Muscle of leg (tissue), 11 donors: ENCODE measurements around the gene AUTS2. TPM values are rescaled to one million over a fixed set of nuclear protein-coding genes. Genes with fewer than 3 reads are reported as not detected.

Source experiments
- DNase-seq: peaks from one replicate; pipeline ENCODE4 v3.0.0; 2013
- H3K27ac ChIP-seq: one replicate; pipeline ENCODE4 v1.5.1; 2013; ENCODE audit warnings: mild to moderate bottlenecking, low read length, control low read depth
- H3K27me3 ChIP-seq: one replicate; pipeline ENCODE4 v1.6.1; 2013; ENCODE audit warnings: low read length; ENCODE audit not compliant: control insufficient read depth, insufficient read depth
- H3K36me3 ChIP-seq: one replicate; pipeline ENCODE4 v1.6.1; 2013; ENCODE audit warnings: low read length; ENCODE audit not compliant: control insufficient read depth, insufficient read depth
- H3K4me1 ChIP-seq: one replicate; pipeline ENCODE4 v1.6.1; 2013; ENCODE audit warnings: low read length; ENCODE audit not compliant: control insufficient read depth, insufficient read depth
- H3K4me3 ChIP-seq: one replicate; pipeline ENCODE4 v1.5.1; 2013; ENCODE audit warnings: low read length, control low read depth
- H3K9me3 ChIP-seq: replicated peaks from 2 replicates; pipeline ENCODE4 v1.6.1; 2013; ENCODE audit warnings: low read depth, low read length; ENCODE audit not compliant: control insufficient read depth
- WGBS: methylation state at CpG from one replicate; pipeline ENCODE4 v1.1.5; 2013; ENCODE audit warnings: missing lambda C conversion rate; ENCODE audit not compliant: insufficient coverage; 5-methylcytosine and 5-hydroxymethylcytosine counted together
- polyA plus RNA-seq, 8 donors: library from polyadenylated mRNA; unstranded; fragments of 120-200 nt; gene quantifications; one replicate each; pipeline versions ENCODE4 v1.2.1 to v1.2.3, GENCODE V29; 2013; ENCODE audit warnings: inconsistent platforms in 1 of 8, low replicate concordance in 1 of 8; ENCODE audit not compliant: insufficient read length in 8 of 8, insufficient read depth in 1 of 8
- total RNA-seq: library from RNA; stranded (reverse); fragments of 120-200 nt; gene quantifications from one replicate; pipeline ENCODE4 v1.2.4, GENCODE V29; 2013

Gene AUTS2
- total and polyA plus RNA-seq, 9 donors = 28.6 to 92.3 (median 58.8) TPM

GRCh38 chr7:69668339-69668870, 70.1 kb downstream of the AUTS2 start:
- H3K36me3 ChIP-seq = no peaks in the 10 kb centered on the region

GRCh38 chr7:69670701-69671100, 72.4 kb downstream of the AUTS2 start:
- 54% methylated on average over 2 of the region's 4 CpGs for WGBS
- Histone ChIP-seq H3K9me3 (no peaks in the 10 kb centered on the region), H3K4me1 (no peaks in the 10 kb centered on the region), H3K27me3 (no peaks in the 10 kb centered on the region), H3K4me3 (no peak overlapping the region), H3K27ac (no peak overlapping the region), H3K36me3 (no peaks in the 10 kb centered on the region)
- DNase-seq = peak; percentile 36

More at GRCh38 chr7:69668339-69668870, 70.1 kb downstream of the AUTS2 start:
- no CpG with 5 or more reads among the region's 1 CpG for WGBS
- Histone ChIP-seq H3K27ac (no peak overlapping the region), H3K27me3 (no peaks in the 10 kb centered on the region), H3K9me3 (no peaks in the 10 kb centered on the region), H3K4me1 (no peaks in the 10 kb centered on the region), H3K4me3 (no peak overlapping the region)
- DNase-seq = no peak

- H3K27ac ChIP-seq = no peak overlapping the region
- no peaks in the 10 kb centered on the region for H3K36me3 ChIP-seq
- H3K4me1 ChIP-seq = peaks cover 3% of the 10 kb centered on the region
- H3K4me3 ChIP-seq = no peak overlapping the region
- no peaks in the 10 kb centered on the region for H3K27me3 ChIP-seq
- no peaks in the 10 kb centered on the region for H3K9me3 ChIP-seq
- no peak for DNase-seq
- no CpG with 5 or more reads among the region's 2 CpGs for WGBS
These were observed 74.8 kb downstream of the AUTS2 start for GRCh38 chr7:69673074-69673473.

- Histone ChIP-seq H3K4me1 (peaks cover 8% of the 10 kb centered on the region), H3K27ac (no peak overlapping the region), H3K36me3 (no peaks in the 10 kb centered on the region), H3K27me3 (no peaks in the 10 kb centered on the region), H3K9me3 (no peaks in the 10 kb centered on the region), H3K4me3 (no peak overlapping the region)
- no peak for DNase-seq
- 81% methylated on average over 4 of the region's 4 CpGs for WGBS
These were observed 76.5 kb downstream of the AUTS2 start for GRCh38 chr7:69674701-69675182.

- peaks cover 8% of the 10 kb centered on the region for H3K4me1 ChIP-seq
- H3K36me3 ChIP-seq = no peaks in the 10 kb centered on the region
- no peak for DNase-seq
- H3K9me3 ChIP-seq = no peaks in the 10 kb centered on the region
- H3K27ac ChIP-seq = no peak overlapping the region
- no peak overlapping the region for H3K4me3 ChIP-seq
- no peaks in the 10 kb centered on the region for H3K27me3 ChIP-seq
These were observed 78.0 kb downstream of the AUTS2 start for GRCh38 chr7:69676247-69676646.

GRCh38 chr7:69677054-69677852, 79.0 kb downstream of the AUTS2 start:
- DNase-seq = peak; percentile 80
- Histone ChIP-seq H3K27ac (peak overlapping the region; percentile 54), H3K9me3 (no peaks in the 10 kb centered on the region), H3K36me3 (no peaks in the 10 kb centered on the region), H3K4me1 (peaks cover 8% of the 10 kb centered on the region), H3K27me3 (no peaks in the 10 kb centered on the region), H3K4me3 (no peak overlapping the region)
- WGBS = no CpG with 5 or more reads among the region's 4 CpGs

GRCh38 chr7:69677881-69678493, 79.7 kb downstream of the AUTS2 start:
- H3K27me3 ChIP-seq = no peaks in the 10 kb centered on the region
- peaks cover 8% of the 10 kb centered on the region for H3K4me1 ChIP-seq
- no peaks in the 10 kb centered on the region for H3K36me3 ChIP-seq
- H3K9me3 ChIP-seq = no peaks in the 10 kb centered on the region
- H3K27ac ChIP-seq = peak overlapping the region; percentile 64
- 15% methylated on average over 2 of the region's 4 CpGs for WGBS
- peak; percentile 68 for DNase-seq
- no peak overlapping the region for H3K4me3 ChIP-seq

- H3K4me1 ChIP-seq = peaks cover 8% of the 10 kb centered on the region
- H3K27ac ChIP-seq = peak overlapping the region; percentile 64
- peak; percentile 56 for DNase-seq
- H3K9me3 ChIP-seq = no peaks in the 10 kb centered on the region
- H3K4me3 ChIP-seq = no peak overlapping the region
- no peaks in the 10 kb centered on the region for H3K27me3 ChIP-seq
- 25% methylated on average over 6 of the region's 11 CpGs for WGBS
- no peaks in the 10 kb centered on the region for H3K36me3 ChIP-seq
These were observed 80.4 kb downstream of the AUTS2 start for GRCh38 chr7:69678494-69679187.

- 50% methylated on average over 1 of the region's 3 CpGs for WGBS
- no peak for DNase-seq
These were observed 82.9 kb downstream of the AUTS2 start for GRCh38 chr7:69681181-69681580.

GRCh38 chr7:69682518-69682917, 84.2 kb downstream of the AUTS2 start:
- Histone ChIP-seq H3K4me3 (no peak overlapping the region), H3K27ac (no peak overlapping the region), H3K36me3 (no peaks in the 10 kb centered on the region), H3K9me3 (no peaks in the 10 kb centered on the region), H3K4me1 (peaks cover 15% of the 10 kb centered on the region), H3K27me3 (no peaks in the 10 kb centered on the region)
- DNase-seq = no peak
- 92% methylated on average over 4 of the region's 4 CpGs for WGBS

More at GRCh38 chr7:69681181-69681580, 82.9 kb downstream of the AUTS2 start:
- Histone ChIP-seq H3K4me1 (peaks cover 15% of the 10 kb centered on the region), H3K27me3 (no peaks in the 10 kb centered on the region), H3K36me3 (no peaks in the 10 kb centered on the region), H3K27ac (no peak overlapping the region), H3K9me3 (no peaks in the 10 kb centered on the region), H3K4me3 (no peak overlapping the region)
